Activated naive CD4-positive, alpha-beta T cell treated with anti-CD3 and anti-CD28 coated beads, Interleukin-2, amount 10 ng/mL, durations not matched to agents 7 days and 5 days (primary cell): ENCODE results near the gene CKS1B.
A peak's percentile ranks its signal among the peaks of the same experiment; 100 is the strongest.

Experiments used
- CTCF ChIA-PET: fragments of 350-600 bp; sonication (Branson Sonifier 250); formaldehyde crosslinking; loops from one replicate; lab custom pipeline; 2021; ENCODE audit warnings: antibody characterized with exemption; lab: Charles Lee
- DNase-seq: peaks from one replicate; pipeline ENCODE4 v3.0.0-alpha.2; 2020
- H3K27ac Mint-ChIP-seq: one replicate; pipeline ENCODE4 v1.8.0; 2021; ENCODE audit warnings: mild to moderate bottlenecking, moderate library complexity, mixed read lengths
- H3K27me3 Mint-ChIP-seq: one replicate; pipeline ENCODE4 v1.8.0; 2021; ENCODE audit warnings: mild to moderate bottlenecking, mixed read lengths
- H3K36me3 Mint-ChIP-seq: one replicate; pipeline ENCODE4 v1.8.0; 2021; ENCODE audit warnings: mixed read lengths
- H3K4me1 Mint-ChIP-seq: one replicate; pipeline ENCODE4 v1.8.0; 2021; ENCODE audit warnings: mixed read lengths
- H3K4me3 Mint-ChIP-seq: one replicate; pipeline ENCODE4 v1.8.0; 2021; ENCODE audit warnings: mild to moderate bottlenecking, moderate library complexity, mixed read lengths
- H3K9me3 Mint-ChIP-seq: one replicate; pipeline ENCODE4 v1.8.0; 2021; ENCODE audit warnings: mixed read lengths

CKS1B gene

DNA sequence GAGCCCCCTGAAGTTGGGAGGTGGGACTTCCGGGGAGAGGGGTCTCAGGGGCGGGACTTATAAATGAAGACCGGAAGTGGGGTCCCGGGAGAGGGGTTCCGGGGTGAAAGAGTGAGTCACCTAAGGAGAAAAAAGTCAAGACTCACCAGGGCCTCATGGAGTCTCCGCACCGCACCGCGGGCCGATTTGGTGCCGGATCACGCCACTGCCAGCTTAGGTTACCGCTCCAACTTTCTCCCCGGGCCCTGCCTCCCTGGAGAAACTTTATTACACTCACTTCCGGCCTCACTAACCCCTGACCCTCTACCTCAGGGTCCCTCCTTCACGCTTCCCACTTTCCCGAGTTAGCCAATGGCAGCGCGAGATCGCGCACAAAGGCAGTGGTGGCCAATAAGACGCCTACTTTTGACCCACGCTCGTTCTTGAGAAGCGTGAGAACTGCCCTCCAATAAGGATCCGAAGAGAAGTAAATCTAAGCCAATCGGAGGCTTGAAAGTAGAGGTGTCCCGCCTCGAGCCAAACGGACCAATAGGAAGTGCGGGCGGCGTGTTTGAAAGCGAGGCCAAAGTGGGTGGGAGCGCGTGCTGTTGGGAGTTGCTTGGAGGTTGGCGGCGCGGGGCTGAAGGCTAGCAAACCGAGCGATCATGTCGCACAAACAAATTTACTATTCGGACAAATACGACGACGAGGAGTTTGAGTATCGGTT is at the start of gene CKS1B:
Gene CKS1B (plus strand): TSS at position 580 of the 706 bp plus-strand sequence. CDS start 65 bp downstream, at position 645.
- Mint-ChIP-seq H3K27me3 (no peaks in the 10 kb centered on the region), H3K4me3 (no peak within 1 kb of the TSS), H3K36me3 (peaks cover 38% of the 10 kb centered on the region), H3K9me3 (no peaks in the 10 kb centered on the region), H3K4me1 (peaks cover 31% of the 10 kb centered on the region), H3K27ac (no peak within 1 kb of the TSS)
- CTCF ChIA-PET: interaction anchor here (0.6 to 1.5 kb wide), 9 partner anchors 13 to 199 kb away, joined by 3 to 7 read pairs (median 3); partner anchors contain the start of genes ADAM15, KRTCAP2, PBXIP1 and PYGO2
- DNase-seq: peak; percentile 97

DNA sequence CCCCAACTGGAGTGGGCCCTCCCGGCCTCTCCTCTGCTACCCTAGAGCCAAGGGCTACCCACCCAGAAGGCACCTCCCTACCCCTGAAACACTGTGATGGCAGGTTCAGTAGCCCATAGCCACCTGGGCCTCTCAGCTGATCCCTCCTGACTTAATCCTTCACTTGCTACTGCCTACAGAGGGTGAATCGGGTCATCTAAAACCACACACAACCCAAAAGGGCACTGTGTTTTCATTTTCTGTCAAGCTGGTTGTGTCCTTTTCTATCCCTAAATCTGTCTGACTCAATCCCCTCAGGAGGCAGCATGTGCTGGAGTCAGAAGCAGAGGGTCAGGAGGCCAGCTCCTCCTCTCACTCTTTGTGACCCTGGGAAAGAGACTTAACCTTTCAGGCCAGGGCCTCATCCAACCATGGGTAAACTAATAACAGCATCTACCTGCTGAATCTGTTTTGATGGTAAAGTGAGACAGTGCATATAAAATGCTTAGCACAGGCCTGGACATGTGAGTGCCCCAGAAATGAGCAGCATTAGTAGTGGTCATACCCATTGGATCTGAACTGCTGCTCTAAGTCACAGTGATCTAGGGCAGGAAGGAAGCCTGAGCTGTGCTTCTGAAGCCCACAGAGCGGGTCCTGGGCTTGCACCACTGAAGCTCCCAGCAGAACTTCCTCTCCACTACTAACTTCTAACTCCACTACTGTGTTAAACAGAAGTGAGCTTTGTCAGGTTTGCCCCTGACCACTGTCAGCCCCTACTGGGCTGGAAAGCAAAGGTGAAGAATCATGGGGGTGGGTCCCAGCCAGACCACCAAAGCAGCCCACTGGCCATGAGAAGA is 48.9 kb upstream of the CKS1B start:
- CTCF ChIA-PET: interaction anchor here (0.9 to 1.0 kb wide), 2 partner anchors 18 to 160 kb away, joined by 3 to 4 read pairs; no protein-coding TSS in a partner anchor
- Mint-ChIP-seq H3K4me3 (no peak overlapping the region), H3K27me3 (no peaks in the 10 kb centered on the region), H3K9me3 (no peaks in the 10 kb centered on the region), H3K27ac (peak overlapping the region; percentile 52), H3K4me1 (peaks cover 21% of the 10 kb centered on the region), H3K36me3 (peaks cover 51% of the 10 kb centered on the region)
- no peak for DNase-seq

DNA sequence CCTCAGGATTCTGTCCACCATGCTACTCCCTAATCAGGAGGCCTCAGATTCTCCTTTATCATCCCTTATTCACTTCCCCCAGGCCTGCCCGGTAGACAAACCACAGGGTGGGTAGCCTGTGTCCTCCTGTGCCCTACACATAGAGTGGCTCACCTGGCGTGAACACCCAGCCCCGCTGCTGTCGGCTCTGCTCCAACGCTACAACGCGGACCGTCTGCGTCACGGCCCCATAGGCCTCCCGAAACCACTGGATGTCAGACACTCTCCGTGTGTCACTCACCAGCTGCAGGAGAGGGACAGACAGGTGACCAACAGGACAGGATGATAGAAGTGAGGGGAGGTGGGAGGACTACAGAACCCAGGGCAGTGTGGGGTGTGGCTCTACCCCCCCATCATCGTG is 48.3 kb upstream of the CKS1B start:
- peaks cover 21% of the 10 kb centered on the region for H3K4me1 Mint-ChIP-seq
- H3K4me3 Mint-ChIP-seq: no peak overlapping the region
- CTCF ChIA-PET: interaction anchor here (1.0 kb wide), 1 partner anchor 18 kb away, joined by 4 read pairs; no protein-coding TSS in a partner anchor
- H3K27ac Mint-ChIP-seq: peak overlapping the region; percentile 52
- H3K9me3 Mint-ChIP-seq: no peaks in the 10 kb centered on the region
- no peaks in the 10 kb centered on the region for H3K27me3 Mint-ChIP-seq
- H3K36me3 Mint-ChIP-seq: peaks cover 51% of the 10 kb centered on the region
- DNase-seq: no peak

DNA sequence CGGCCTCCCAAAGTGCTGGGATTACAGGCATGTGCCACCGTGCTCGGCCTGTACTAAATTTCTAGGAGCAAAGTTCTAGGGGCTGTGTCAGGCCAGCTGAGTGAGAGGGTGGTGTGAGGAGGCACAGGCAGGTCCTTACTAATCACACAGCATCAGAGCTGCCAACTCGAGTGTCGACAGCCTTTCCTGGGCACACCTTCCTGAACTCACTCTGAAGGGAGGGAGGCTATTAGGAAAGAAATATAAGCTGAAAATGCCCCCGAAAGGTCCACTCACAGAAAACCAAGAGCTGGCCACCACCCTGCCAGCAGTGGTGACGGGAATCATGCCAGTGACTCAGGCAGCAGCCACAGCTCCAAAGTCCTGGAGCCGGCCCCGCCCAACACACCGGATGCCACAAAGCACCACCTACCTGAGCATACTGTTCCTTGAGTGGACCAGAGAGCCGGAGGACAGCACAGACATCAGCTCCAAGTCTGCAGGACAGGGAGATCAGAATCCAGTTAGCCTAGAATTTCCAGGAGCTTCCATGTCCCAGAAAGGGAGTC is 42.5 kb upstream of the CKS1B start:
- H3K27me3 Mint-ChIP-seq: no peaks in the 10 kb centered on the region
- H3K4me1 Mint-ChIP-seq: peaks cover 28% of the 10 kb centered on the region
- no peak overlapping the region for H3K4me3 Mint-ChIP-seq
- CTCF ChIA-PET: no interaction called here
- no peaks in the 10 kb centered on the region for H3K9me3 Mint-ChIP-seq
- H3K27ac Mint-ChIP-seq: no peak overlapping the region
- H3K36me3 Mint-ChIP-seq: peaks cover 23% of the 10 kb centered on the region
- DNase-seq: no peak

DNA sequence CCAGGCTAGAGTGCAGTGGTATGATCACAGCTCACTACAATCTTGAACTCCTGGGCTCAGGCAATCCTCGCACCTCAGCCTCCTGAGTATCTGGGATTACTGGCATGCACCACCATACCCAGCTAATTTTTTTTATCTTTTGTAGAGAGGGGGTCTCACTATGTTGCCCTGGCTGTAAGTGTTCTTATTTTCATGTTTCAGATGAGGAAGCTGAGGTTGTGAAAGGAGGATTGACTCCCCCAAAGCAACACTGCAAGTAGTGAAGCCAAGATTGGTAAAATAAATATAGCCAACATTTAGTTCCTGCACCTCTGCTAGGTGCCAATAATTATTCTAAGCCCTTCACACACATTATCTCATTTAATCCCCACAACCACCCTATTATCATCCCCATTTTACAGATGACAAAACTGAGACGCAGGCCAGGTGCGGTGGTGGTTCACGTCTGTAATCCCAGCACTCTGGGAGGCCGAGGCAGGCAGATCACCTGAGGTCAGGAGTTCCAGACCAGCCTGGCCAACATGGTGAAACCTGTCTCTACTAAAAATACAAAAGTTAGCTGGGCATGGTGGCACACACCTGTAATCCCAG is 40.0 kb upstream of the CKS1B start:
- H3K9me3 Mint-ChIP-seq: no peaks in the 10 kb centered on the region
- CTCF ChIA-PET: interaction anchor here (1.0 kb wide), 1 partner anchor 9 kb away, joined by 3 read pairs; no protein-coding TSS in a partner anchor
- H3K36me3 Mint-ChIP-seq: peaks cover 9% of the 10 kb centered on the region
- no peaks in the 10 kb centered on the region for H3K27me3 Mint-ChIP-seq
- peaks cover 43% of the 10 kb centered on the region for H3K4me1 Mint-ChIP-seq
- DNase-seq: no peak
- H3K4me3 Mint-ChIP-seq: peak overlapping the region; percentile 27
- H3K27ac Mint-ChIP-seq: no peak overlapping the region

DNA sequence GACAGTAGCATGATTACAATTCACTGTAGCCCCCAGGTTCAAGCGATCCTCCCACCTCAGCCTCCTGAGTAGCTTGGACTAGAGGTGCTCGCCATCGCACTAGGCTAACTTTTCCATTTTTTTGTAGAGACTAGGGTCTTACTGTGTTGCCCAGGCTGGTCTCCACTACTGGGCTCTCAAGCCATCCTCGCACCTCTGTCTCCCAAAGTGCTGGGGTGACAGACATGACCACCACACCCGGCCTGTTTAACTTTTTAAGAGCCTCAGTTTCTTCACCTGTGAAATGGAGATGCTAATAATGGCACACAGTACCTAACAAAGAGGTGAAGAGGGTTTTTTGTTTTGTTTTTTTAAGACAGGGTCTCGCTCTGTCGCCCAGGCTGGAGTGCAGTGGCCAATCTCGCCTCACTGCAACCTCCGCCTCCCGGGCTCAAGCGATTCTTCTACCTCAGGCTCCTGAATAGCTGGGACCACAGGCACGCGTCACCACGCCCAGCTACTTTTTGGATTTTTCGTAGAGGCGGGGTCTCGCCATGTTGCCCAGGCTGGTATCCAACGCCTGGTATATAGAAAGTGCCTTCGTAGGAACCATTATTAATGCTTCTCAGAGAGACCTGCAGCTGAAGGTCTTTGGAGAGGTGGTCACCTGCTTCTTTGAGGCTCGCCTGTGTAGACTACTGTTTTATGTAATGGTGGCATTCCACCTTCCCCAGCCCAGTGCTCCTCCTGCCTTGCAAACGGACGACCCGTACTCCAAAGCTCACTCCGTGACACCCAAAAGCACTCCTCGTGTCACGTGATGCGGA is 38.5 kb upstream of the CKS1B start:
- H3K9me3 Mint-ChIP-seq: no peaks in the 10 kb centered on the region
- H3K4me3 Mint-ChIP-seq: peak overlapping the region; percentile 91
- CTCF ChIA-PET: interaction anchor here (0.8 to 2.4 kb wide), 17 partner anchors 8 to 455 kb away, joined by 3 to 10 read pairs (median 4); no protein-coding TSS in a partner anchor
- peaks cover 4% of the 10 kb centered on the region for H3K36me3 Mint-ChIP-seq
- H3K27me3 Mint-ChIP-seq: no peaks in the 10 kb centered on the region
- H3K4me1 Mint-ChIP-seq: peaks cover 55% of the 10 kb centered on the region
- H3K27ac Mint-ChIP-seq: peak overlapping the region; percentile 97
- no peak for DNase-seq

DNA sequence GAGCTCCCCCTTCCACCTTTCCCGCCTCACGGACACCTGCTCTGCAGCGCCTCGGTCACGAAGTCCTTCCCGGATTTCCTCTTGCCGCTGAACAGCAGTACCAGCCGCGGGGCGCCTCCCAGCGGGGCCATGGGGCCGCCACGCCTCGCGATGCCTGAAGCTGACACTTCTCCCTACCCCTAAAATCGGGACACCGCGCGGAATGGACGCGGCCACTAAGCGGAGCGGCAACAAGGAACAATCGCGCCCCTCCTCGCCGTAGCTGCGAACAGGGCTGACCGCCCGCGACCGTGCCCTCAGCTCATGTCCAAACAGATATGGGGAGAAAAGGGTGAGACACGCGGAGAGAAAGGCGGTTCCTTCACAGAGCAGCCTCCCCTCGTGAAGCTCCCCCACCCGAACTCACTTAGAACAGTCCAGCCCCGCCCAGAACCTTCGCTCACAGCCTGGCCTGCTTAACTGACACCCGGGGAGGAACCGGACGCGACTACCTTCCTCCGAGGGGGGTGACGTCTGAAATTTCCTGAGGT is 37.9 kb upstream of the CKS1B start, which contains the start of gene PMVK:
Gene PMVK (minus strand): TSS at position 165 of the 530 bp plus-strand sequence. CDS start 34 bp downstream, at position 131.
- peak within 1 kb of the TSS; percentile 97 for H3K27ac Mint-ChIP-seq
- no peaks in the 10 kb centered on the region for H3K9me3 Mint-ChIP-seq
- DNase-seq: peak; percentile 97
- peaks cover 61% of the 10 kb centered on the region for H3K4me1 Mint-ChIP-seq
- CTCF ChIA-PET: interaction anchor here (0.8 to 2.4 kb wide), 18 partner anchors 8 to 456 kb away, joined by 3 to 10 read pairs (median 4); no protein-coding TSS in a partner anchor
- peaks cover 2% of the 10 kb centered on the region for H3K36me3 Mint-ChIP-seq
- no peaks in the 10 kb centered on the region for H3K27me3 Mint-ChIP-seq
- H3K4me3 Mint-ChIP-seq: peak within 1 kb of the TSS; percentile 91

DNA sequence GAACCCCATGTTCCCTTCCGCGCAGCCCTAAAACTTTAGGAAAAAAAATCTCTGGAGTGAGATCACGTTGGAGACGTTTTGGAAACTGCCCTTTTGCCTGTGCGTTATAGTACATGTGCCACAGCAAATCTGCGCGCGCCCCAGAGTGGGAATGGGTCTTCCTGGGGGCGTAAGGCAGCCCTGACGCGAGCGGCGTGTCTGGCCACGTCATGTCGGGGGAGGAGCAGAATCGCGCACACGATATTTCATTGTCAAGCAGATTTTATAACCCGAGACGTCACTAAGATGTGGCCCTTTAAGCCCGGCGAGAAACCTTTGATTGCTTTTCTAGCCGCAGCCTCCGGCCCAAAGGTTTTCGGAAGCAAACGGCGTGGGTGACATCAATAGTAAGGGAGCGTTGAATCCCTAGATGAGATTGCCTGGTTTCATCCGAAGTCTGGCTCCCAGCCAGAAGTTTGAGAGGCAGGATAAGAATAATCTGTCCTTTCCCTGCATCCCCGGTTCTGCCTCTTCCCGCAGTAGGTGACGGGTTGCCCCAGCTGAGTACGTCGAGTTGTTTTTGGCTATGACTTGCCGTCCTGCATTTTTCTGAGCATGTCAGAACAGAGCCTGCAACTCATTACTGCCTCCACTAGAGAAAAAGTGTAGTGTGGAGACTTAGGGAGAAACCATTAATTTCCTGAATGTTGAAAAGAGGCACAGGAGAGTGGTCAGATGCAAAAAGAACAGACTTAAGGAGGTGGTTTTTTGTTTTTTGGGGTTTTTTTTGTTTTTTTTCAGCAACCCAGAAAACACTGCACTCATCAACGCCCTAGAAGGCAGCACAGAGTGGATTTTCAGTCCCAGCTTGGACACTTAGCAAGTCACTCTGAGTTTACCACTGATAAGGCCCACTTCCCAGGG is 37.1 kb upstream of the CKS1B start:
- CTCF ChIA-PET: interaction anchor here (0.8 to 2.4 kb wide), 13 partner anchors 10 to 456 kb away, joined by 3 to 10 read pairs (median 4); no protein-coding TSS in a partner anchor
- H3K4me1 Mint-ChIP-seq: peaks cover 69% of the 10 kb centered on the region

DNA sequence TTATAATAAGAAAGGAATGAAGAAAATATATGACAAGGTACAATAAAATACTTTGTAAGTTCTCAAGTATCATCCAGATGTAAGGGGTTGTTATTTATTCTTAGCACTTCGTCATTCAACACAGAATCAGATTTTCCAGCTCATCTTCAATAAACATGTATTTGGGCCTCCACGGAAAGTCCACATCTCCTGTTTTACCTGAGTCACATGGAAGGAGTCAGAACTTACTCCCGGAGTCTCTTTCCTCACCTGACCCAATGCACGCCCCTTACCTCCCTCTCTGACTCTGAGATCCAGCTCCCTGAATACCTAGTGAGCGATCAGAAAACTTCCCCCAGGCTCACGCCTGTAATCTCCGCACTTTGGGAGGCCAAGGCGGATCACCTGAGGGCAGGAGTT is 36.5 kb upstream of the CKS1B start:
- no peak for DNase-seq
- Mint-ChIP-seq H3K9me3 (no peaks in the 10 kb centered on the region), H3K27ac (peak overlapping the region; percentile 97), H3K27me3 (no peaks in the 10 kb centered on the region), H3K4me1 (peaks cover 75% of the 10 kb centered on the region), H3K4me3 (peak overlapping the region; percentile 91), H3K36me3 (peaks cover 2% of the 10 kb centered on the region)
- CTCF ChIA-PET: interaction anchor here (0.9 to 2.4 kb wide), 4 partner anchors 14 to 378 kb away, joined by 3 to 7 read pairs (median 6); no protein-coding TSS in a partner anchor

More for the DNA sequence above, 37.1 kb upstream of the CKS1B start:
- H3K9me3 Mint-ChIP-seq: no peaks in the 10 kb centered on the region
- H3K27ac Mint-ChIP-seq: peak overlapping the region; percentile 97
- H3K4me3 Mint-ChIP-seq: peak overlapping the region; percentile 91
- H3K36me3 Mint-ChIP-seq: peaks cover 2% of the 10 kb centered on the region
- DNase-seq: peak; percentile 94
- H3K27me3 Mint-ChIP-seq: no peaks in the 10 kb centered on the region

DNA sequence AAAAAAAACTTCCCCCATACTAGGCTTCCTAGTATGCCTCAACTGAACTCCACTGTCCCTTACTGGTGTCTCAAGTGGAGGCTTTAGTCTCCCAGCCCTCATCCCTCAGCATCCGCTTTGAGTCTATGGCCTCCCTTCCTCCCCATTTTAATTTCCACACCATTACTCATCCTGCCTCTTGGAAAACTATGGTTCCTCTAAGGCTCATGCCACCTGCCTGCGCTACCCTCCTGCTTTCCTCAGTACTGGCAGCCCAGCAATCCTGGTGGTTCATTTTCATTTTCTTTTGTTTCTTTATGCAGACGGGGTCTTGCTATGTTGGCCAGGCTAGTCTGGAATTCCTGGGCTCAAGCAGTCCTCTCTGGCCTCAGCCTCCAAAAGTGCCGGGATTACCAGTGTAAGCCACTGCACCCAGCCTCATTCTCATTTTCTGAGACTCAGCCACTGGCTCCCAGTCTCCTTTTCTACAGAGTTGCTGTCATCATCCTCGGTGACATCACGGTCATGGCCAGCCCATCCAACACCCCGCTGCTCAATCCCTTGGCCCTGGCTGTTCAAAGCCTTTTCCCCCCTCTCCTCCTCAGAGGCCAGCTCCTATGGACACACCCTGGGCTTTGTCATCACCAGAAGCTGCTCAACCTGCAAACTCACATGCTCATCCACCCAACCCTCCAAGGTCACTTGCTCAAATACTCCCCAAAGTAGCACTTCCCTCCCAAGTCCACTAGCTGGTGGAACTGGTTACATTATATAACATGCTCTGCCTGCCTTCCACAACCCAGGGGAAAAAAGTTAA is 35.7 kb upstream of the CKS1B start:
- DNase-seq: no peak
- Mint-ChIP-seq H3K9me3 (no peaks in the 10 kb centered on the region), H3K27me3 (no peaks in the 10 kb centered on the region), H3K4me1 (peaks cover 81% of the 10 kb centered on the region), H3K27ac (peak overlapping the region; percentile 97), H3K36me3 (peaks cover 5% of the 10 kb centered on the region), H3K4me3 (peak overlapping the region; percentile 64)
- CTCF ChIA-PET: interaction anchor here (0.6 to 2.4 kb wide), 3 partner anchors 16 to 597 kb away, joined by 4 to 7 read pairs (median 4); no protein-coding TSS in a partner anchor

DNA sequence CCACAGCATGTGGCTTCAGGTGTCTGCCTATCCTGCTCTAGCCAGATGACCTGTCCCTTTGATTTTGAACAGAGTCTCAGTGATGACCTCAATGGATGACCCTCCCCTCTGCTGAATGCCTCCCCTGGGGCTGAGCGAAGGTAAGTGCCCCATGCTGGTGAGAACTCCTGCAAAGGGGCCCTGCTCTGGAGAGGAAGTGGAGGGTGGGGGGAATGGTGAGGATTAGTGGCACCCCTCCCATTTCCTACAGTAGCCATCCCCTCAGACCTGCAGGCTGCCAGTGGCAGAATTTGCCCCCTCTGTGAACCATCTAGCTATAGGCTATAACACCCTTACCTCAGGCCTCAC is 34.3 kb upstream of the CKS1B start:
- peaks cover 8% of the 10 kb centered on the region for H3K36me3 Mint-ChIP-seq
- CTCF ChIA-PET: interaction anchor here (0.6 to 1.4 kb wide), 4 partner anchors 17 to 380 kb away, joined by 3 to 7 read pairs (median 4); no protein-coding TSS in a partner anchor
- peaks cover 84% of the 10 kb centered on the region for H3K4me1 Mint-ChIP-seq
- H3K4me3 Mint-ChIP-seq: no peak overlapping the region
- H3K27ac Mint-ChIP-seq: peak overlapping the region; percentile 95
- DNase-seq: no peak
- no peaks in the 10 kb centered on the region for H3K9me3 Mint-ChIP-seq
- H3K27me3 Mint-ChIP-seq: no peaks in the 10 kb centered on the region
